K562 (cell line): ENCODE results near the gene RBM15. TPM values are rescaled to one million over a fixed set of nuclear protein-coding genes. Genes with fewer than 3 reads are reported as not detected.

Experiments
- CBFA2T2 ChIP-seq: fragments of 450-650 bp; conservative IDR thresholded peaks from 2 replicates; pipeline ENCODE4 v1.6.1; 2017; ENCODE audit warnings: mild to moderate bottlenecking
- DIDO1 ChIP-seq: fragments of 450-650 bp; IDR thresholded peaks from 2 replicates; pipeline ENCODE4 v1.6.1; 2016; ENCODE audit warnings: low read depth, missing biosample characterization, missing genetic modification characterization
- ELF2 ChIP-seq: fragments of 250-450 bp; sonication (Bioruptor Pico); IDR thresholded peaks from 2 replicates; pipeline ENCODE4 v1.5.0; 2021; ENCODE audit warnings: mild to moderate bottlenecking
- ESRRB ChIP-seq: fragments of 250-450 bp; sonication (Bioruptor Pico); IDR thresholded peaks from 2 replicates; pipeline ENCODE4 v1.5.0; 2020; ENCODE audit warnings: mild to moderate bottlenecking, moderate library complexity, borderline replicate concordance
- ETS1 ChIP-seq: conservative IDR thresholded peaks from 2 replicates; pipeline ENCODE4 v1.6.1; 2011; ENCODE audit warnings: low read depth, mild to moderate bottlenecking, low read length; ENCODE audit not compliant: control insufficient read depth
- ETS2 ChIP-seq: IDR thresholded peaks from 2 replicates; pipeline ENCODE4 v1.6.1; 2016; ENCODE audit warnings: borderline replicate concordance, missing genetic modification characterization, mild to moderate bottlenecking, moderate library complexity, missing compliant biosample characterization; ENCODE audit not compliant: poor library complexity, severe bottlenecking
- GTF2B ChIP-seq: IDR thresholded peaks from 2 replicates; pipeline ENCODE4 v1.6.1; 2011; ENCODE audit not compliant: insufficient read length; ENCODE audit errors: extremely low read depth
- HMG20A ChIP-seq: fragments of 450-650 bp; formaldehyde crosslinking; conservative IDR thresholded peaks from 2 replicates; pipeline ENCODE4 v1.4.0; 2020; ENCODE audit warnings: mild to moderate bottlenecking, mixed read lengths
- HOMEZ ChIP-seq: fragments of 250-450 bp; sonication (Bioruptor Pico); IDR thresholded peaks from 2 replicates; pipeline ENCODE4 v1.4.0; 2020; ENCODE audit warnings: mild to moderate bottlenecking, moderate library complexity
- KHSRP ChIP-seq: fragments of 450-650 bp; IDR thresholded peaks from 2 replicates; pipeline ENCODE4 v1.6.1; 2017
- KLF10 ChIP-seq: fragments of 250-450 bp; sonication (Bioruptor Pico); IDR thresholded peaks from 2 replicates; pipeline ENCODE4 v1.6.1; 2021; ENCODE audit warnings: matching md5 sums
- MXD1 ChIP-seq: fragments of 250-450 bp; sonication (Bioruptor Pico); IDR thresholded peaks from 2 replicates; pipeline ENCODE4 v1.8.0; 2021; ENCODE audit warnings: borderline replicate concordance, mild to moderate bottlenecking, moderate library complexity; ENCODE audit not compliant: poor library complexity, severe bottlenecking
- MXI1 ChIP-seq: IDR thresholded peaks from 2 replicates; pipeline ENCODE4 v1.6.1; 2011; ENCODE audit warnings: low read depth, mild to moderate bottlenecking, improper control_type of control experiment, low read length
- MYC ChIP-seq, 2 experiments: fragments of 250-450 bp in 1 of 2; sonication (Bioruptor Pico) in 1 of 2; IDR thresholded peaks; 2 replicates each; pipeline versions ENCODE4 v1.5.1 to v1.6.1; 2012 to 2021; ENCODE audit warnings: low read depth in 2 of 2, borderline replicate concordance in 1 of 2, improper control_type of control experiment in 1 of 2, low read length in 1 of 2, mild to moderate bottlenecking in 1 of 2, moderate library complexity in 1 of 2
- NFRKB ChIP-seq: fragments of 450-650 bp; IDR thresholded peaks from 2 replicates; pipeline ENCODE4 v1.6.1; 2016; ENCODE audit warnings: low read depth
- PPARD ChIP-seq: fragments of 250-450 bp; sonication (Bioruptor Pico); IDR thresholded peaks from 2 replicates; pipeline ENCODE4 v1.8.0; 2022; ENCODE audit warnings: inconsistent platforms, mild to moderate bottlenecking, moderate library complexity
- RBM34 ChIP-seq: fragments of 200-400 bp; formaldehyde crosslinking; IDR thresholded peaks from 2 replicates; pipeline ENCODE4 v1.6.1; 2018; ENCODE audit warnings: low read length, borderline replicate concordance; ENCODE audit not compliant: insufficient read depth
- RFX5 ChIP-seq: IDR thresholded peaks from 2 replicates; pipeline ENCODE4 v1.6.1; 2011; ENCODE audit warnings: low read depth, mild to moderate bottlenecking, improper control_type of control experiment, low read length
- RHOXF2B ChIP-seq: fragments of 250-450 bp; sonication (Bioruptor Pico); conservative IDR thresholded peaks from 2 replicates; pipeline ENCODE4 v1.5.1; 2021
- SRF ChIP-seq, 2 experiments: fragments of 250-450, 450-650 bp in 1 of 2; sonication (Bioruptor Pico) in 1 of 2; sonication (generic) in 1 of 2; formaldehyde crosslinking; IDR thresholded peaks; 2 replicates each; pipeline versions ENCODE4 v1.5.0 to v1.5.1; 2020 to 2022; ENCODE audit warnings: mild to moderate bottlenecking in 1 of 2, missing genetic modification reagents in 1 of 2
- SUPT5H ChIP-seq: fragments of 450-650 bp; IDR thresholded peaks from 2 replicates; pipeline ENCODE4 v1.6.1; 2016
- ZNF384 ChIP-seq: IDR thresholded peaks from 2 replicates; pipeline ENCODE4 v1.6.1; 2012; ENCODE audit warnings: low read depth, low read length, improper control_type of control experiment
- ZNF584 ChIP-seq: fragments of 200-800 bp; sonication (Bioruptor generic); IDR thresholded peaks from 2 replicates; pipeline ENCODE4 v1.6.1; 2016; ENCODE audit warnings: low read depth, mild to moderate bottlenecking, missing genetic modification characterization, missing compliant biosample characterization
- ZNF695 ChIP-seq: fragments of 450-650 bp; formaldehyde crosslinking; IDR thresholded peaks from 2 replicates; pipeline ENCODE4 v1.4.0; 2020; ENCODE audit warnings: mild to moderate bottlenecking, moderate library complexity
- ZNF780A ChIP-seq: fragments of 250-450 bp; sonication (Bioruptor Pico); IDR thresholded peaks from 2 replicates; pipeline ENCODE4 v1.5.0; 2021; ENCODE audit warnings: mild to moderate bottlenecking
- ZZZ3 ChIP-seq: fragments of 450-650 bp; IDR thresholded peaks from 2 replicates; pipeline ENCODE4 v1.6.1; 2016; ENCODE audit warnings: antibody characterized with exemption, mild to moderate bottlenecking, moderate library complexity
- polyA plus RNA-seq, 8 experiments: library from polyadenylated mRNA; depleted of rRNA in 4 of 8; stranded (reverse) in 5 of 8; unstranded in 3 of 8; fragments of >200 nt; fragmentation: Nextera tagmentation in 2 of 8; fragmentation: Illumina TruSeq in 1 of 8; extraction: Ambion mirVana in 2 of 8; extraction: Trizol in 1 of 8; gene quantifications; 2 replicates each; pipeline versions ENCODE4 v1.2.1 to v1.2.3, GENCODE V29; 2011 to 2014; ENCODE audit warnings: inconsistent platforms in 1 of 8, missing spikeins in 1 of 8
- total RNA-seq, 7 experiments: library from RNA; depleted of rRNA in 6 of 7; stranded (reverse); fragments of >200 nt in 6 of 7; fragmentation: Illumina TruSeq in 2 of 7; extraction: Trizol in 2 of 7; gene quantifications; 2 replicates each; pipeline versions ENCODE4 v1.2.1 to v1.2.3, GENCODE V29; 2011 to 2021; ENCODE audit warnings: low replicate concordance in 1 of 7

The RBM15 gene
- total and polyA plus RNA-seq, 9 of the 15 experiments (the other 6 are each of a cell fraction or from before 2014, with no cell fraction given) = 2.4 to 63.4 (median 28.2) TPM

- TF ChIP-seq ETS1 (no peak), NFRKB (peak; percentile 72), ETS2 (tag) (no peak), HOMEZ (no peak), KLF10 (CRISPR knock-in tag) (no peak), ZNF384 (no peak), SUPT5H (peak; percentile 91), RFX5 (0 out of 2 replicates have a peak, but pooled peaks have one; percentile 37), ZNF584 (peak; percentile 91; the same call in 1 of the 2 replicates), PPARD (no peak), RHOXF2B (CRISPR knock-in tag) (no peak), DIDO1 (tag) (peak; percentile 59), SRF (CRISPR knock-in tag; IDR thresholded peaks at IDR 0.05) (peak in 1 of 2 experiments; percentile 29; a peak in 1 of 4 replicates), ZNF695 (no peak), HMG20A (CRISPR knock-in tag) (no peak), KHSRP (peak; percentile 32; the same call in 1 of the 2 replicates), RBM34 (0 out of 2 replicates have a peak, but pooled peaks have one; percentile 27), GTF2B (no peak), ZZZ3 (no peak; the same call in 1 of the 2 replicates), ZNF780A (no peak), MXD1 (CRISPR knock-in tag) (peak; percentile 25), ELF2 (CRISPR knock-in tag) (no peak), ESRRB (CRISPR knock-in tag) (no peak), MXI1 (no peak; the same call in 1 of the 2 replicates), MYC (IDR thresholded peaks at IDR 0.05; ENCODE audit: low read depth, low read length) (peak; percentile 97), MYC (CRISPR knock-in tag; IDR thresholded peaks at IDR 0.05; ENCODE audit: borderline replicate concordance, low read depth) (peak; percentile 46; the same call in 1 of the 2 replicates), CBFA2T2 (no peak)
Observed at GRCh38 chr1:110338309-110338885, 780 bp upstream of the RBM15 start (continued).
